ENCODE data around the gene TRAF2.

Gene TRAF2

GRCh38 chr9:136886610-136887597 lies 588 bp downstream of the TRAF2 start:
- FAIRE-seq: no peak

DNA sequence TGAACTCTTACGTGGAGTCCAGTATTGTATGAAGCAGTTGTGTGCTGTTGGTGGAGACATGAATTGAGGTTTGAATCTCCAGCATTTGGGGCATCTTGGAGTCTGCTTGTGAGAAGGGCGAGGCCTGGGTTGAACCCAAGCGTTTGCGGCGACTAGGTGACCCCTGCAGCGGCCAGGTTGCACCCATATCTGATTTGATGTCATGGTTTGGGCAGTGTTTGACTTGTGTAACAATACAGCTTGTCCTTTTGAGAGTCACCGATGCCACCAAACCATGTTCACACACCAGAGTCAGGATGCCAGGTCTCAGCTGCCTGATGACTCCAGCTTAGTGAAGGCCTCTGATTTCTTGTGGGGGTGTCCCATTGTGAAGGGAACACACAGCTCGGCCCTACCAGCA lies 2.1 kb downstream of the TRAF2 start:
- no peak for FAIRE-seq

DNA sequence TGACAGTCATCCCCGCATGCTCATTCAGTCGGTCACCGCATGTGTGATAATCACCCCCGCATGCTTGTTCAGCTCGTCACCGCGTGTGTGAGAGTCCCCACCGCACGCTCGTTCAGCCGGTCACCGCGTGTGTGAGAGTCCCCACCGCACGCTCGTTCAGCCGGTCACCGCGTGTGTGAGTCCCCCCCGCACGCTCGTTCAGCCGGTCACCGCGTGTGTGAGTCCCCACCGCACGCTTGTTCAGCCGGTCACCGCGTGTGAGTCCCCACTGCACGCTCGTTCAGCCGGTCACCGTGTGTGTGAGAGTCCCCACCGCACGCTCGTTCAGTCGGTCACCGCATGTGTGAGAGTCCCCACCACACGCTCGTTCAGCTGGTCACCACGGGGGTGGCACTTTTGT lies 3.5 kb downstream of the TRAF2 start:
- no peak for FAIRE-seq

- no peak for FAIRE-seq
Observed at GRCh38 chr9:136890661-136891060, 4.3 kb downstream of the TRAF2 start.

GRCh38 chr9:136896027-136896426 lies 9.7 kb downstream of the TRAF2 start:
- FAIRE-seq: no peak

- no peak for FAIRE-seq
Observed at GRCh38 chr9:136898483-136899100, 12.3 kb downstream of the TRAF2 start.

DNA sequence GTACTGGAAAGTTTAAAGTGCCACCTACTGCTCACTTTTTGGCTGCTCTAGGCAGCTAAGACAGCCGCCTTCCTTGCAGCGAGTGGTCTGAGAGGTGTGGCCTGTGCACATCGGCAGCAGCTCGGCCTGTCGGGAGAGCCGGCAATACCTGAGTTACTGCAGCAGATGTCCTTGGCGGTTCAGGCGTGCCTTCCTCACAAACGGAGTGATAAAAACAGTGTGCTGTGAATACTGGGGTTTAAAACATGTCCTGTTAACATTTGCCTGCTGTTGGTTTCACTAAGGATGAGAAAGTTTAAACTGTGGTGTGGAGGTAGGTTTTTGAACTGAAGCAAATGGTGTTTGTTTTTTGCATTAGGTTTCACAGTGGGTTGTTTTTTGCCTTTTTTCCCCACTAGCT lies 12.9 kb downstream of the TRAF2 start:
- no peak for FAIRE-seq

DNA sequence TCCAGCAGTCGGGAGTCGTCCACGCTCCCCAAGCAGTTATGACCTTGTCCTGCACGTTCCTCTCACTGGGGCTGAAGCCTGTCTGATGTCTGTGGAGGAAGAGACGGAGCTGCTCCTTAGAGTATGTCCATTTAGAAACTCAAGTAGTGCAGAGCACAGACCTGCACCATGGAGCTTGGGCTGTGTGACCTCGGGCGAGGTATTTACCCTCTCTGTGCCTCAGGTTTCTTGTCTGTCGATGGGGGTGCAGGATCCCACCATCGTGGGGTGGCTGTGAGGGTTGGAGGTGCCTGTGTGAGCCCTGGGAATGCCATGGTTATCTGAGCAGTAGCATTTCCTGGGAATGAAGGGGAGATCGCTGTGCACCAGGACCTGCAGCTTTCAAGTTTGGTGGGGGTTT lies 14.2 kb downstream of the TRAF2 start:
- FAIRE-seq: no peak

- FAIRE-seq: no peak
Observed at GRCh38 chr9:136900988-136901515, 14.7 kb downstream of the TRAF2 start.

GRCh38 chr9:136901516-136902258 lies 15.4 kb downstream of the TRAF2 start:
- FAIRE-seq: no peak

- FAIRE-seq: no peak
Observed at GRCh38 chr9:136902259-136902821, 16.0 kb downstream of the TRAF2 start.

DNA sequence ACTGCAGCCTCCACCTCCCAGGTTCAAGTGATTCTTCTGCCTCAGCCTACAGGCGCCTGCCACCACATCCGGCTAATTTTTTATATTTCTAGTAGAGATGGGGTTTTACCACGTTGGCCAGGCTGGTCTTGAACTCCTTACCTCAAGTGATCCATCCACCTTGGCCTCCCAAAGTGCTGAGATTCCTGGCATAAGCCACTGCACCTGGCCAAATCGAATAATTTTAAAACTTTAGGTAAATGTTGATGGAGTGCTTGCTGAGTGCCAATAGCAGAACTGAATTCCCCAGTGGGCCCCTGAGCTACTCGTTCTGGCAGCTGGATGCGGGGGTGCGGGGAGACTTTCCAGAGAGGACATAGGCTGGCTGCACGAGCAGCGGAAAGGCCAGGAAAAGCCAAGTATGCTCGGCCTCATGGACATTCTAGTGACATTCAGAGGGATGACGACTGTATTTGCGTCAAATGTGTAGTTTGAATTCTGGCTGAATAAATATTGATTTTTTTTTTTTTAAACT lies 16.8 kb downstream of the TRAF2 start:
- FAIRE-seq: no peak

GRCh38 chr9:136906266-136906665 lies 19.9 kb downstream of the TRAF2 start:
- no peak for FAIRE-seq

DNA sequence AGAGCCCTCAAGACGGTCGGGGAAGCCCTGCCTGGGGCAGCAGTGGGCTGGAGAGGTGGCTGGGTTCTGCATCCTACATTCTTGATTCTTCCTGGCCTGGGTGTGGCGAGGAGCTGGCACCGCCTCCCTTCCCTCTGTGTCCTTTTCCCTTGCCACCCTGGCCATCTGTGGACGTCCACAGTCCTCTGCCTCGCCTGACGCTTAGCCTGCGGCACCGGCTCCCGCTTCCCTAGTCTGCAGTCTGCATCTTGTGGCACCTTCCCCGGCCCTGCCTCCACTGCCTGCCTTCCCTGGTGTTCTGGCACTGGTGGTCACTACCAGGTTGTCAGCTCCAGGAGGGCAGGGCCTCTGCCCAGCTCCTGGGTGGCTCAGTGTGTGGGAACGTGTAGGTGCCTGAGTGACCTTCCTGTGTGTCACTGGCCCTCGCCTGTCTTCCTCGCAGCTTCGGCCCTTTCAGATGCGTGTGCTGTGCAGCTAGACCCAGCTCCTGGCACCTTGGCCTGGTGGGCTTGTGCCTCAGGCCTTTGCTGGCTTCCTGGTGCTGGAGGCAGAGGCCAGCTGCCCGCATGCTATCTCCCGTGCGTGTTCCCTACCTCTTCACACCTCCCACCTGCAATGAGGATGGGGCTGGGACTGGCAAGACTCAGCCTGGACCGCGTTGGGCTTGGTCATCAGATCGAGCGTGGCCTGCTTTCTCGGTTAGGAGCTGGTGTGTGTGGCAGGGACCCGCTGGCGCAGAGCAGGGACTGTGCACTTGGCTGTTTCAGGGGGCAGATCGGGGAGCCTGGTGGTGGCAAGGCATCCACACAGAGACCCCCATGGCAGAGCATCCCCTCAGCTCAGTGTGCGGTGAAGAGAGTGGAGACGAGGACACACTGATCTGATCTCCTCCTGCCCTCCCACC lies 20.9 kb downstream of the TRAF2 start:
- FAIRE-seq: no peak

- no peak for FAIRE-seq
Observed at GRCh38 chr9:136910197-136910900, 24.0 kb downstream of the TRAF2 start.

DNA sequence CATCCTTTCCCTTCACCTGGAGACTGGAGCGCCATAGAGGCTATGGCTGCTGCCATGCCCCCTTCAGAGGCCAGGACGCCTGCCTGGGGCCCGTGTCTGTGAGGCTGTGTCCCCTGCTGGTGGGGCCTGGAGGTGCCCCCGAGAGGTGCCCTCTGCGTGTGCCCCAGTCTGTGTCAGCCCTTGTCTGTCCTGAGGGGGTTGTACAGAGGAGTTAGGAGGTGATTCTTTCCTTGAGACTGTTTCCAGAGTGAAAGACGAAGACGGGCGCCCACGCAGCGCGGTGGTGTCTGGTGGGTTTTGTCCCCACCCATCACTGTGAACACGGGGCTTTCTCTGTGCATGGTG lies 24.6 kb downstream of the TRAF2 start:
- FAIRE-seq: no peak

DNA sequence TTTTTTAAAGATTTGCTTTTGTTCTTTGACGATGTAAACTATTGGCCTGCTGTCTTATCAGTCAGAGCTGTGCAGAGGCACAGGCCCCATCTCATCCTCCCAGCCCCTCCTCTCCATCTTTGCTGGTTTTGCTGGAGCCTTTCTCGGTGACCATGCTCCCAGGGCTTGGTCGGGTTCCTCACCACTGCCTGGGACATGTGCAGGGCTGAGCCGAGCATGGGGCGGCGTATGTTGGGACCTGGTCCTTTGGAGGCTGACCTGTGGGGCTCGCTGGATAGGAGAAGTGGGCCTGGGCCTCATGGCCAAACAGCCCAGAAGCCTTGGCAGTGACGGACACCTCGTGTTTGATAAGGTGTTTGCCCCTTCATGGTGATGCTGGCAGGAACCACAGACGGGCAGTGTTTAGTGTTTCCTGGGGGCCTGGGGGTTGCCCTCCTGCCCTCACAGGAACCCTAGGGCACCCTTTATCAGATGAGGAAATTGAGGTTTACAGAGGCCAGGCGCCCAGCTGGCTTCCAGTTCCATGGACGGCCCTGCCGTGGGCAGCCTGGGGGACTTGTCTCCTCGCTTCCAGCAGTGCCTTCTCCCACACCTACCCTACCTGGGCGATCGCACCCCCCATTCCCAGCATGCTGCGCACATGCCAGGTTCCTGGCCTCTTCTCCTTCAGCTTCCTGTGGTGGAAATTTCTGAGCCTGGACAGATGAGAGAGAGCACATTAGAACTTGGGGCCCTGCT lies 27.6 kb downstream of the TRAF2 start:
- no peak for FAIRE-seq

DNA sequence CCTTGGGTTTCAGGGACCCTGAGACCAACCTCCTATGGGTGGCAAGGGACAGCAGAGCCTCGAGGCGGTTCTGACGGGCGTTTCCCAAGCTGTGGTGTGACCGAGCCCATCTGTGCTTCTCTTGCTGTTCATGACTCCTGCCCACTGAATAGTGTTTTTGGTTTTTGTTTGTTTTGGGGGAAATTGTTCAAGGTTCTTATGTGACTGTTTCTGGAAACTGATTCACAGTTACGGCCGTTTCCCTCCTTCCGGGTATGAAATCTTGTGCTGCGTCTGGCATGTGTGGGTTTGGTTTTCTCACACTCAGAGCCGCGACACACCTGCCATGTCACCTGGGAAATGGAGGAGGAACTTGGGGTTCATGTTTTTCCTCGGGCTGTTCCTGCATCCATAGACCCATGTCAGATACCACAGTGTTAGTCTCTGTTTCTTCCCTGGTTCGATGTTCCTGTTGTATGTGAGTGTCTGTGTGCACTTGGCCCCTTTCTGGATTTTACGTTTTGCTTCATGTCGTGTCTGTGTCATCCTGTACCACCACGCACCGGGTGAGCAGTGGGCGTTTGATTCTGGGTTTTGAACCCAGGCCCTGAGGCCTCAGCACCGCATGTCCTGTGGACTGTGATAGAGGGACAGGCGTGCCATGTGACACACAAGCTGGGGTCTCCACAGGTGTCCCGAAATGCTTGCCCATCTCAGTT lies 29.5 kb downstream of the TRAF2 start:
- FAIRE-seq: no peak

- FAIRE-seq: no peak
Observed at GRCh38 chr9:136916330-136917184, 30.2 kb downstream of the TRAF2 start.
